Neural cell (in vitro differentiated cells): Measurements from ENCODE around the gene SYT13.

Experiments used
- EZH2 ChIP-seq: fragments of 200-600, 300-800 bp; shearing (Covaris generic), sonication (generic); IDR thresholded peaks from 2 replicates; pipeline ENCODE4 v1.6.1; 2014; ENCODE audit warnings: antibody characterized with exemption, low read length, borderline replicate concordance, mild to moderate bottlenecking; ENCODE audit not compliant: insufficient read depth, poor library complexity, severe bottlenecking
- RAD21 ChIP-seq: fragments of 450-650 bp; conservative IDR thresholded peaks from 2 replicates; pipeline ENCODE4 v1.6.1; 2014; ENCODE audit warnings: antibody characterized with exemption, mild to moderate bottlenecking, moderate library complexity
- TF ChIP-seq, protein P1 (sequence below): fragments of 450-650 bp; IDR thresholded peaks from 2 replicates; pipeline ENCODE4 v1.5.1; 2014; ENCODE audit warnings: antibody characterized with exemption, mild to moderate bottlenecking, moderate library complexity; ENCODE audit not compliant: poor library complexity, severe bottlenecking

DNA sequence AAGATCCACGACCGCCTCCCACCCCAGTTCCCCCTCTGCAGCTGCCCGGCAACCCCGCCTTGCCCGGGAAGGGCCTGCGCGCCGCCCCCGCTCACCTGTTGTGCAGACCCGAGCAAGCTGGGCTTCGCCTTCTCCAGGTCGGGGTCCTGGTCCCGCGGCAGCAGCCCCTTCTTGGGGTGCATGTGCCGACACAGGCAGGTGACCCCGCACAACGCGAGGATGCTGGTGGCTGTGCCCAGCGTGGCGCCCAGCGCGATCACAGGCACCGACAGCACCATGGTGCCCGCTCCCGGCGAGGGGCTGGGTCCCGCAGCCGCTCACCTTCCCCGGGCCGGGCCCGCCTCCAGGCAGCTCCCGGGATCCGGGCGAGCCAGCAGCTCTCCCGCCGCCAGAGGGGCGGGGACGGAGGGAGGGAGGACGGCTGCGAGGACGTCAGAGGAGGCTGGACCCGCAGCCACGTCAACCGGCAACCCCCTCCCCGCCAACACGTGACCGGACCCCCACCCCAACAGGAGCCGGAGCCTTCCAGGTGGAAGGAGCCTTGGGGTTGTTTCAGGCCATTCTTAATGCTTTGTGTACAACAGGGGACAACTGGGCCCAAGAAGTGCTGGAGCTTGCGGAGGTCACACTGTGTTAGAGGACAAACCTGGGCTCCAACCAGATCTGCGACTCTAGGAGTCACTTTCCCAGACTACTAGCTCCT lies at the start of gene SYT13:
- TF ChIP-seq RAD21 (peak; percentile 26), EZH2 (no peak)
- TF ChIP-seq, protein P1, sequence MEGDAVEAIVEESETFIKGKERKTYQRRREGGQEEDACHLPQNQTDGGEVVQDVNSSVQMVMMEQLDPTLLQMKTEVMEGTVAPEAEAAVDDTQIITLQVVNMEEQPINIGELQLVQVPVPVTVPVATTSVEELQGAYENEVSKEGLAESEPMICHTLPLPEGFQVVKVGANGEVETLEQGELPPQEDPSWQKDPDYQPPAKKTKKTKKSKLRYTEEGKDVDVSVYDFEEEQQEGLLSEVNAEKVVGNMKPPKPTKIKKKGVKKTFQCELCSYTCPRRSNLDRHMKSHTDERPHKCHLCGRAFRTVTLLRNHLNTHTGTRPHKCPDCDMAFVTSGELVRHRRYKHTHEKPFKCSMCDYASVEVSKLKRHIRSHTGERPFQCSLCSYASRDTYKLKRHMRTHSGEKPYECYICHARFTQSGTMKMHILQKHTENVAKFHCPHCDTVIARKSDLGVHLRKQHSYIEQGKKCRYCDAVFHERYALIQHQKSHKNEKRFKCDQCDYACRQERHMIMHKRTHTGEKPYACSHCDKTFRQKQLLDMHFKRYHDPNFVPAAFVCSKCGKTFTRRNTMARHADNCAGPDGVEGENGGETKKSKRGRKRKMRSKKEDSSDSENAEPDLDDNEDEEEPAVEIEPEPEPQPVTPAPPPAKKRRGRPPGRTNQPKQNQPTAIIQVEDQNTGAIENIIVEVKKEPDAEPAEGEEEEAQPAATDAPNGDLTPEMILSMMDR: no peak
